Activated naive CD4-positive, alpha-beta T cell treated with anti-CD3 and anti-CD28 coated beads, Interleukin-2, amount 50 U/mL, for 24 hours (primary cell): ENCODE measurements around the gene EIF4ENIF1.
"Not testable (repeated sequence)": the region's sequence is repeated elsewhere in the genome, so short reads cannot be mapped to it uniquely, and the experiment has no call there.

Source experiments
- H3K27ac Mint-ChIP-seq: one replicate; pipeline ENCODE4 v1.8.0; 2021; ENCODE audit warnings: mild to moderate bottlenecking, mixed read lengths
- H3K27me3 Mint-ChIP-seq: one replicate; pipeline ENCODE4 v1.8.0; 2021; ENCODE audit warnings: mixed read lengths
- H3K36me3 Mint-ChIP-seq: one replicate; pipeline ENCODE4 v1.8.0; 2021; ENCODE audit warnings: mixed read lengths
- H3K4me1 Mint-ChIP-seq: one replicate; pipeline ENCODE4 v1.8.0; 2021; ENCODE audit warnings: mixed read lengths
- H3K4me3 Mint-ChIP-seq: one replicate; pipeline ENCODE4 v1.8.0; 2021; ENCODE audit warnings: mild to moderate bottlenecking, mixed read lengths
- H3K9me3 Mint-ChIP-seq: one replicate; pipeline ENCODE4 v1.8.0; 2021; ENCODE audit warnings: mixed read lengths

EIF4ENIF1 gene

DNA sequence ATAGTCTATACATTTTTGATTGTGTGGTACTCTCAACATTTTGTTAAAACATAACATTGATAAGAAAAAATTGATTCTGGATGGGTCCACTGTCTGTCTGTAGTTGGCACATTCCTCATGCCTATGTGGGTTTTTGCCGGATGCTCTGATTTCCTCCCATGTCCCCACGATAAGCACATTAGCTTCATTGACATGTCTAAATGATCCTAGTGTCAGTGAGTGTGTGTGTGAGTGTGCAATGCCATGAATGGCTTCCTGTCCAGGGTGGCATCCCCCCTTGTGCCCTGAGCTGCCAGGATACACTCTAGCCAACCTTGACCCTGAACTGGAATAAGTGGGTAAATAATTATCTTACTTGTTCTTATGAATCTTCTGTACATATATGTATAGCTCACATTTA, 12.1 kb upstream of the EIF4ENIF1 start:
- Mint-ChIP-seq H3K9me3 (no peaks in the 10 kb centered on the region), H3K4me1 (peaks cover 70% of the 10 kb centered on the region), H3K27ac (peak overlapping the region; percentile 46)

DNA sequence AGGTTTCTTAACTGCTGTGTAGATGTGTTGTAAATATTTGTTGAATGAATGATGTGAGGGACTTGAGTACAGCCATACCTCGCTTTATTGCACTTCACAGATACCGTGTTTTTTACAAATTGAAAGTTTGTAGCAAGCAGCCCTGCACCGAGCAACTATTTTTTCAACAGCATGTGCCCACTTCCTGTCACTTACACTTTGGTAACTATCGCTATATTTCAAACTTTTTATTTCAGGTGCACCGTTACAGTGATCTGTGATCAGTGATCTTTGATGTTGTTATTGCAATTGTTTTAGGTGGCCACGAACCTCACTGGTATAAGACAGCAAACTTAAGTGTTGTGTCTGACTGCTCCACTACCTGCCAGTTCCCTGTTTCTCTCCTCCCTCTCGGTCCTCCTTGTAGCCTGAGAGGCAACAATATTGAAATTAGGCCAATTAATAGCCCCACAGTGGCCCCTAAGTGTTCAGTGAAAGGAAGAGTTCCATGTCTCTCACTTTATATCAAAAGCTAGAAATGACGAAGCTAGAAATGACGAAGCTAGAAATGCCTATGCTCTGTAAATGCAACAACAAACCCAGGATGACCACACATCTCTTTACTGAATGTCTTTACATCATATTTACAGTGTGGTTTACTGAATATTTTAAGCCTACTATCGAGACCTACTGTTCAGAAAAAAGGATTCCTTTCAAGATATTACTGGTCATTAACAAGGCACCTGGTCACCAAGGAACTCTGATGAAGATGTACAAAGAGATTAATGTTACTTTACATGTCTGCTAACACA, 7.7 kb upstream of the EIF4ENIF1 start:
- H3K27ac Mint-ChIP-seq: peak overlapping the region; percentile 73
- H3K4me3 Mint-ChIP-seq: peak overlapping the region; percentile 95
- no peaks in the 10 kb centered on the region for H3K9me3 Mint-ChIP-seq
- H3K27me3 Mint-ChIP-seq: no peaks in the 10 kb centered on the region
- H3K36me3 Mint-ChIP-seq: peaks cover 4% of the 10 kb centered on the region
- H3K4me1 Mint-ChIP-seq: peaks cover 52% of the 10 kb centered on the region

More for the DNA sequence above, 12.1 kb upstream of the EIF4ENIF1 start:
- no peaks in the 10 kb centered on the region for H3K27me3 Mint-ChIP-seq
- H3K36me3 Mint-ChIP-seq: peaks cover 7% of the 10 kb centered on the region
- H3K4me3 Mint-ChIP-seq: peak overlapping the region; percentile 36

GRCh38 chr22:31496735-31497146, 7.1 kb upstream of the EIF4ENIF1 start:
- H3K9me3 Mint-ChIP-seq: no peaks in the 10 kb centered on the region
- H3K27me3 Mint-ChIP-seq: no peaks in the 10 kb centered on the region
- peak overlapping the region; percentile 73 for H3K27ac Mint-ChIP-seq
- peaks cover 48% of the 10 kb centered on the region for H3K4me1 Mint-ChIP-seq
- H3K36me3 Mint-ChIP-seq: peaks cover 2% of the 10 kb centered on the region
- H3K4me3 Mint-ChIP-seq: peak overlapping the region; percentile 95

DNA sequence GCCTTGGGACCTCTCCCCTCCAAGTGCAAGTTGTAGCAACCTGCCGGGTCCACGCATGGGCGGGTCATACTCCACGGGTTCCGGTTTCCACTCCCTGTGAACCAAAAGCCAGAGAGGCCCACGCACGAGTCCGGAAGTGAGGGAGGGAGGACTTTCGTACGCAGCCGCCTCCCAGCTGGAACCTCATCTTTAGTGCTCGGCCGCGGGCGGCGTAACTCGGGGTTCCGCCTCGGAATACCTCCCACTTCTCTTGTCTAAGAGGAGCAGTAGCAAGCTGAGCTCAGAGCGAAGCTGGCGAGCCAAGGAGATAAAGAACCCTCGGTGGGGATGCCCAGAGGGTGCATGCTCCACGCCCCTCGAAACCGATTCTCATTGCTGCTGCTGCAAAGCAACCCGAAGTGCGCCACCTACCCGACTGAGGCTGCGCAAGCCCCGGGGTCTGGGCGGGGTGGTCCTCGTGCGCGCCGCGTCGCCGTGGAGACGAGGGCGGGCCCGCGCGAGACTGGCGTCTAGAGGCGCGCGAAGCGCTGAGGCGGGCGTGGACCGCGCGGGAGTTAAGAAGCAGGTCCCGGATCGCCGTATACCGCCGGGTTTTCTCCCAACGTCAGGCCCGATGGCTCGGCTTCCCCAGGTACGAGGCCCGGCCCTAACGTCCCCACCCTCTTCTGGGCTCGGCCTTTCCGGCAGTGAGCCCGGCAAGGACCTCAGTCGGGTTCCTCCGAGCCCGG, 6.5 kb upstream of the EIF4ENIF1 start, which contains the start of gene SFI1:
Gene SFI1 (plus strand): TSS at position 530 of the 728 bp plus-strand sequence. CDS start 11,749 bp downstream, outside the sequence.
- H3K27me3 Mint-ChIP-seq: no peaks in the 10 kb centered on the region
- no peaks in the 10 kb centered on the region for H3K9me3 Mint-ChIP-seq
- peaks cover 47% of the 10 kb centered on the region for H3K4me1 Mint-ChIP-seq
- peak within 1 kb of the TSS; percentile 95 for H3K4me3 Mint-ChIP-seq
- H3K36me3 Mint-ChIP-seq: peaks cover 2% of the 10 kb centered on the region
- H3K27ac Mint-ChIP-seq: peak within 1 kb of the TSS; percentile 73

DNA sequence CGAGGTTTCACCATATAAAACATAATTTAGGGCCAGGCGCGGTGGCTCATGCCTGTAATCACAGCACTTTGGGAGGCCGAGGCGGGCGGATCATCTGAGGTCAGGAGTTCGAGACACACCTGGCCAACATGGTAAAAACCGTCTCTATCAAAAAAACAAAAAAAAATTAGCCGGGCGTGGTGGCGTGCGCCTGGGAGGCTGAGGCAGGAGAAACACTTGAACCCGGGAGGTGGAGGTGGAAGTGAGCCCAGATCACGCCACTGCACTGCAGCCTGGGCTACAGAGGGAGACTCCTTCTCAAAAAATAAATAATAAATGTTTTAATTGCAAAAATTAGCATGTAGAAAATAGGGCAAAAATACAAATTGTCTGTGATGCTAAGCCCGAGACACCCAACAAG, 5.7 kb upstream of the EIF4ENIF1 start:
- H3K9me3 Mint-ChIP-seq: no peaks in the 10 kb centered on the region
- H3K36me3 Mint-ChIP-seq: peaks cover 2% of the 10 kb centered on the region
- no peaks in the 10 kb centered on the region for H3K27me3 Mint-ChIP-seq
- peaks cover 56% of the 10 kb centered on the region for H3K4me1 Mint-ChIP-seq
- peak overlapping the region; percentile 95 for H3K4me3 Mint-ChIP-seq
- H3K27ac Mint-ChIP-seq: no peak overlapping the region

- peaks cover 52% of the 10 kb centered on the region for H3K4me1 Mint-ChIP-seq
- H3K4me3 Mint-ChIP-seq, H3K36me3 Mint-ChIP-seq, H3K27me3 Mint-ChIP-seq, H3K9me3 Mint-ChIP-seq: not testable (repeated sequence)
- H3K27ac Mint-ChIP-seq: peak overlapping the region; percentile 57
Measured at GRCh38 chr22:31493355-31493754, 3.7 kb upstream of the EIF4ENIF1 start.

DNA sequence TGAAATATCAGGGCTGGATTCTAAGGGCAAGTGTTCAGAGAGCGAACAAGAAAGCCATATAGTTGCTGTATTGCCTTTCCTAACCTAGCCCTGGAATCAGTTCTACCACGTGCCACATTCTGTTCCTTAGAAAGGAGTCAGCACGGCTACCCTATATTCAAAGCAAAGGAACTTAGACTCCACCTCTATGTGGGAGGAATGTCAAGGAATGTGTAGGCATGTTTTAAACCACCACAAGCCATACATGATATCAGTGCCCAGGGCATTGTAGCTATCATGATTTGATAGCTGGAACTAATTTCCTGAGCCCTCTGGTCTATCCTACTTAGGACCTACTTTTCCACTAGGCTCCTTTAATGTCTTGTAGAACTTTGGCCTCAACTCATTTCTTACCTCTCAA, 2.5 kb upstream of the EIF4ENIF1 start:
- Mint-ChIP-seq H3K36me3 (peaks cover 1% of the 10 kb centered on the region), H3K4me1 (peaks cover 52% of the 10 kb centered on the region), H3K4me3 (no peak overlapping the region)

GRCh38 chr22:31491218-31491962, 1.7 kb upstream of the EIF4ENIF1 start:
- Mint-ChIP-seq H3K4me3 (peak overlapping the region; percentile 93), H3K36me3 (peaks cover 3% of the 10 kb centered on the region), H3K27me3 (no peaks in the 10 kb centered on the region), H3K9me3 (no peaks in the 10 kb centered on the region), H3K27ac (peak overlapping the region; percentile 98), H3K4me1 (peaks cover 54% of the 10 kb centered on the region)

More for the DNA sequence above, 2.5 kb upstream of the EIF4ENIF1 start:
- H3K27ac Mint-ChIP-seq: peak overlapping the region; percentile 55
- no peaks in the 10 kb centered on the region for H3K27me3 Mint-ChIP-seq
- no peaks in the 10 kb centered on the region for H3K9me3 Mint-ChIP-seq

DNA sequence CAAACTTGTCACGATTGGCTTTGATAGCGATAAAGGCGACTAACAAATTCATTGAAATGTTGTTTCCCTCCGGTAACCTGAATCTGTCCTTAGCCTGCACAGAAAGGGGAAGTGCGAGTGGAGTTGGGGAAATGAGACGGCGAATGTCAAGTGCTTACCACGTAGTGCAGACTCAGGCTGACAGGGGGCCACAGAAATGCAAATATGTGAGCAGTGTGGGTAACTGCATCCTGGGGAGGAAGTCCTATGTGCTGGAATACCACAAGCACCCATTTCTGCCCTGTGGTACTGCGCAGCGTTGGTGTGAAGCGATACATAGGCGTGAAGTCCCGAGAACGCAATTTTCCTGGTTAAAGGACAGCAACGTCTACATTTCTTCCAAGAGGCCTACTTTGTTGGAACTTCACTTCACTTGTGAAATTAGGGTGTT, 869 bp upstream of the EIF4ENIF1 start:
- Mint-ChIP-seq H3K4me1 (peaks cover 48% of the 10 kb centered on the region), H3K27ac (peak overlapping the region; percentile 98), H3K27me3 (no peaks in the 10 kb centered on the region), H3K36me3 (peaks cover 3% of the 10 kb centered on the region), H3K9me3 (no peaks in the 10 kb centered on the region), H3K4me3 (peak overlapping the region; percentile 93)

DNA sequence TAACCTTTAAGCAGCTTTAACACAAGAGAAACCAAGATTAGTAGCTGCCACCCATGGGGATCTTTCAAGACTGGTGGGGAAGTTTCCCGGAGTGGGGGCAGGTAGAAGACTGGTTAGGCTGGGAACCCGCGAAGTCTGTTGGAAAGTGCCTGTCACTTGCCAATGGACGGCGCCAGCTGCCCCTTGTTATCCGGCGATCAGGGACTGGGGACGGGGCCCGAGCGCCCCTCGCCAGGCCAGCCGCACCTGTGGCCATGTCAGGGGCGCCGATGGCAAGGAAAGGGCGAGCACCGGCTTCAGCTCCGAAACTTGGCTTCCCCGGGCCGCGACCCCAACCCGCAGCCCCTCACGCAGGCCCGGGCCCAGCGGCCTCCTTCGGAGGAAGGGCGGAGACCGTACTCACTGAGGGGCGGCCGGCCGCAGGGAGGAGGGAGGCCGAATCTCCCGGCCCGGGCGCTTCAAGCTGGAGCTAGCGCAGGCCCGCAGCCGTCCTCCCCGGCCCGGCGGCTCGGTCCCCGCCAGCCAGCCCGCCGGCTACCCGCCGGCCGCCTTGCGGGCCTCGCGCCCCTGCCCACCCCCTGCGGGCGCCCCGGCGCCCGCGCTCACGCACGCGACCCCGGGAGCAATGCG, 539 bp downstream of the EIF4ENIF1 start:
- Mint-ChIP-seq H3K27ac (peak overlapping the region; percentile 89), H3K27me3 (no peaks in the 10 kb centered on the region), H3K9me3 (no peaks in the 10 kb centered on the region), H3K4me1 (peaks cover 54% of the 10 kb centered on the region), H3K4me3 (peak overlapping the region; percentile 88), H3K36me3 (peaks cover 9% of the 10 kb centered on the region)

DNA sequence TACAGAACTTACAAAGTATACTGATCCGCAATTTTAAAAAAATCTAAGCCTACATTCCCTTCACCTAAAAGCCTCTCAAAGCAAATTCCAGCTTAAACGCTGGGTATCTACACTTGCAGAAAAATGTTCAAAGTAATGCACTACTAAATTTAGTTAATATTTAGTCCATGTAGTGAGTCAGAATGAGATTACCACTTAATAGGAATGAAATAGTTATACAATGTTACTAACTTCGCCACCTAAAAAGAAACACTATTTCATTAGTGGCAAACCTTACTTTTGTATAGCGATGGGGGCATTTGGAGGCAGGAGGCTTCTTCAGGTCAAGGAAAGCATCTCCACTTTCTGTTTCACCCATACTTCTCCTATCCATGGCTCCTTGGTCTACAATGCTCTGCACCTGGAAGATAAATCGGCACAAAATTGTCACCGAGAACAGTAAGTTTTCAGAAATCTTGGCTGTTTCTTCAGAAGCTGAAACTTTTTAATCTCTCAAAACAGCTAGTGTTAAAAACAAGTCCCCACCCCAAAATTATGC, 1.2 kb downstream of the EIF4ENIF1 start:
- Mint-ChIP-seq H3K27me3 (no peaks in the 10 kb centered on the region), H3K27ac (peak overlapping the region; percentile 89), H3K4me3 (peak overlapping the region; percentile 88), H3K9me3 (no peaks in the 10 kb centered on the region), H3K4me1 (peaks cover 55% of the 10 kb centered on the region), H3K36me3 (peaks cover 9% of the 10 kb centered on the region)

DNA sequence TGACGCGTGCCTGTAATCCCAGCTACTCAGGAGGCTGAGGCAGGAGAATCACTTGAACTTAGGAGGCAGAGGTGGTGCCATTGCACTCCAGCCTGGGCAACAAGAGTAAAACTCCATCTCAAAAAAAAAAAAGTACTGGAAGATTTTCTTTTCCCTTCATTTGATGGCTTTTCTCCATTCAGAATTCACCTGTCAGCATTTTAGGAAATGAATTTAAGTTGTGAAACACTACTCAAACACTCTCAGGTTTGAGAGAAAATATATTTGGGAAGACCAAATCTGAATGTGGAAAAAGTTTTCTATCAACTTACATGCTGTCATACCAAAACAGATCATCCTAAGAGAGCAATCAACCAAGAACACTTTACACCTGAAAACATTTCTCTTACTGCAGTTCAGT, 2.7 kb downstream of the EIF4ENIF1 start:
- Mint-ChIP-seq H3K36me3 (peaks cover 9% of the 10 kb centered on the region), H3K9me3 (no peaks in the 10 kb centered on the region), H3K27me3 (no peaks in the 10 kb centered on the region), H3K4me1 (peaks cover 56% of the 10 kb centered on the region), H3K4me3 (peak overlapping the region; percentile 39), H3K27ac (no peak overlapping the region)

GRCh38 chr22:31486369-31486768, 3.3 kb downstream of the EIF4ENIF1 start:
- not testable (repeated sequence) for H3K36me3 Mint-ChIP-seq, H3K27ac Mint-ChIP-seq, H3K9me3 Mint-ChIP-seq, H3K27me3 Mint-ChIP-seq, H3K4me3 Mint-ChIP-seq
- H3K4me1 Mint-ChIP-seq: peaks cover 54% of the 10 kb centered on the region

GRCh38 chr22:31482470-31482869, 7.2 kb downstream of the EIF4ENIF1 start:
- H3K9me3 Mint-ChIP-seq, H3K4me3 Mint-ChIP-seq, H3K27ac Mint-ChIP-seq, H3K27me3 Mint-ChIP-seq: not testable (repeated sequence)
- H3K36me3 Mint-ChIP-seq: peaks cover 16% of the 10 kb centered on the region
- peaks cover 33% of the 10 kb centered on the region for H3K4me1 Mint-ChIP-seq

DNA sequence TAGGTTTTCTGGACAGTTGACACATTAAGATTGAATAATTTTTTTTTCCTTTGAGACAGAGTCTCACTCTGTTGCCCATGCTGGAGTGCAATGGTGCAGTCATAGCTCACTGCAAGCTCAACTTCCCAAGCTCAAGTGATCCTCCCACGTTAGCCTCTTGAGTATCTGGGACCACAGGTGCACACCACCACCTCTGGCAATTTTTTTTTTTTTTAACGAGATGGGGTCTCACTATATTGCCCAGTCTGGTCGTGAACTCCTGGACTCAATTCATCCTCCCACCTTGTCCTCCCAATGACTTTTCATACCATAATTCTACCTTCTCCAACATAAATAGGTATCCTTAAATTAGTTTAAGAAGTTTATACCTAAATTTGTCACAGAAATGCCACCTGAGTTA, 8.5 kb downstream of the EIF4ENIF1 start:
- Mint-ChIP-seq H3K27me3 (no peaks in the 10 kb centered on the region), H3K36me3 (peaks cover 15% of the 10 kb centered on the region), H3K9me3 (no peaks in the 10 kb centered on the region), H3K4me1 (peaks cover 32% of the 10 kb centered on the region), H3K27ac (no peak overlapping the region), H3K4me3 (no peak overlapping the region)
